HepG2 (cell line): ENCODE measurements around the gene RASGRP2. TPM values are rescaled to one million over a fixed set of nuclear protein-coding genes. Genes with fewer than 3 reads are reported as not detected.

Source experiments
- ATAC-seq: fragments of 200-7000 bp; cut with Tn5 transposase; 3 replicates; pipeline ENCODE4 v1.9.1; 2020; ENCODE audit warnings: mild to moderate bottlenecking, moderate library complexity
- BruUV-seq: library from RNA; stranded (reverse); fragments of 400-500 nt; replicated peaks from 2 replicates; lab custom pipeline; 2021; lab: Mats Ljungman, UMichigan
- CTCF ChIA-PET: fragments of 300-600 bp; formaldehyde crosslinking; extraction: SDS; loops from one replicate; lab custom pipeline; 2021; ENCODE audit warnings: low total read pairs, inconsistent platforms, low intra/inter-chr PET ratio; lab: Yijun Ruan, JAX
- POLR2A ChIA-PET: fragments of 350-600 bp; sonication (Branson Sonifier 250); formaldehyde crosslinking; loops from one replicate; lab custom pipeline; 2020; ENCODE audit warnings: antibody characterized with exemption, inconsistent platforms; lab: Yijun Ruan, JAX
- DNase-seq: peaks from one replicate; pipeline ENCODE4 v3.0.0-alpha.2; 2015; ENCODE audit warnings: low spot score
- FAIRE-seq: peaks from 3 replicates; lab custom pipeline; 2011; peaks lifted over from hg19 to GRCh38; lab: Jason Lieb, UNC
- H2AFZ ChIP-seq: one replicate; pipeline ENCODE4 v1.6.1; 2011; ENCODE audit warnings: low read length, inconsistent platforms
- H3K27ac ChIP-seq: fragments of 300-600 bp; 3 replicates; pipeline ENCODE4 v1.8.0; 2011; ENCODE audit warnings: mixed run types, mild to moderate bottlenecking, mixed read lengths, low read length, inconsistent platforms; ENCODE audit not compliant: insufficient read depth; ENCODE audit errors: extremely low read length
- H3K27me3 ChIP-seq, 2 experiments: fragments of 200-600 bp in 1 of 2; 2 replicates in 1 of 2; 3 replicates in 1 of 2; pipeline versions ENCODE4 v1.6.0 to v1.8.0; 2011; ENCODE audit warnings: low read length in 2 of 2, mild to moderate bottlenecking in 2 of 2, moderate library complexity in 2 of 2, inconsistent platforms in 1 of 2; ENCODE audit not compliant: insufficient read depth in 2 of 2, control insufficient read depth in 1 of 2
- H3K36me3 ChIP-seq, 2 experiments: fragments of 200-600 bp in 1 of 2; replicated peaks in 1 of 2; 2 replicates in 1 of 2; 3 replicates in 1 of 2; pipeline versions ENCODE4 v1.5.1 to v1.8.0; 2011; ENCODE audit warnings: low read length in 2 of 2, inconsistent platforms in 1 of 2; ENCODE audit not compliant: insufficient read depth in 2 of 2, control insufficient read depth in 1 of 2
- H3K4me1 ChIP-seq: 2 replicates; pipeline ENCODE4 v1.5.1; 2012; ENCODE audit warnings: low read length, inconsistent platforms; ENCODE audit not compliant: insufficient read depth
- H3K4me2 ChIP-seq: 2 replicates; pipeline ENCODE4 v1.6.0; 2011; ENCODE audit warnings: low read depth, low read length, inconsistent platforms
- H3K4me3 ChIP-seq, 3 experiments: fragments of 200-600 bp in 1 of 3; sonication (generic), shearing (Covaris generic) in 1 of 3; replicated peaks in 1 of 3; 2 replicates each; pipeline ENCODE4 v1.5.1; 2011 to 2016; ENCODE audit warnings: low read length in 3 of 3, inconsistent platforms in 2 of 3, low read depth in 2 of 3, mild to moderate bottlenecking in 2 of 3, control low read depth in 1 of 3, mixed read lengths in 1 of 3; ENCODE audit not compliant: insufficient read depth in 1 of 3
- H3K79me2 ChIP-seq: one replicate; pipeline ENCODE4 v1.6.1; 2011; ENCODE audit warnings: low read length, inconsistent platforms; ENCODE audit not compliant: insufficient read depth
- H3K9ac ChIP-seq: 2 replicates; pipeline ENCODE4 v1.6.0; 2011; ENCODE audit warnings: mild to moderate bottlenecking, low read depth, low read length, inconsistent platforms; ENCODE audit not compliant: insufficient read depth
- H3K9me3 ChIP-seq: 2 replicates; pipeline ENCODE4 v1.5.1; 2012; ENCODE audit warnings: mild to moderate bottlenecking, low read length
- H4K20me1 ChIP-seq: 2 replicates; pipeline ENCODE4 v1.6.0; 2011; ENCODE audit warnings: inconsistent platforms, mild to moderate bottlenecking, low read length, moderate library complexity; ENCODE audit not compliant: insufficient read depth
- AGO2 ChIP-seq: fragments of 200-400 bp; formaldehyde crosslinking; optimal IDR thresholded peaks from 2 replicates; pipeline ENCODE3; 2017; ENCODE audit warnings: mild to moderate bottlenecking, low read depth, low read length, moderate library complexity
- ATF1 ChIP-seq: IDR thresholded peaks from 2 replicates; pipeline ENCODE4 v1.6.1; 2016; ENCODE audit warnings: mild to moderate bottlenecking, control low read depth
- GZF1 ChIP-seq: sonication (generic); formaldehyde crosslinking; IDR thresholded peaks from 2 replicates; pipeline ENCODE4 v1.5.1; 2020; ENCODE audit warnings: mild to moderate bottlenecking, missing genetic modification reagents
- HMG20B ChIP-seq: conservative IDR thresholded peaks from 2 replicates; pipeline ENCODE4 v1.6.1; 2016; ENCODE audit warnings: missing genetic modification reagents, missing compliant biosample characterization
- MXI1 ChIP-seq: IDR thresholded peaks from 3 replicates; pipeline ENCODE4 v1.6.1; 2012; ENCODE audit warnings: low read depth, low read length, inconsistent platforms, borderline replicate concordance
- POLR2G ChIP-seq: fragments of 200-400 bp; formaldehyde crosslinking; IDR thresholded peaks from 2 replicates; pipeline ENCODE4 v1.6.1; 2018; ENCODE audit warnings: mild to moderate bottlenecking, low read depth, low read length, moderate library complexity
- PRPF4 ChIP-seq: fragments of 200-400 bp; formaldehyde crosslinking; IDR thresholded peaks from 2 replicates; pipeline ENCODE4 v1.6.1; 2016; ENCODE audit warnings: low read length, low read depth; ENCODE audit not compliant: poor library complexity, severe bottlenecking
- RBFOX2 ChIP-seq: fragments of 200-400 bp; formaldehyde crosslinking; IDR thresholded peaks from 2 replicates; pipeline ENCODE4 v1.6.1; 2017; ENCODE audit warnings: low read depth, mild to moderate bottlenecking, low read length
- RBM22 ChIP-seq: fragments of 200-400 bp; formaldehyde crosslinking; optimal IDR thresholded peaks from 2 replicates; pipeline ENCODE3; 2017; ENCODE audit warnings: mild to moderate bottlenecking, low read length, moderate library complexity
- STAG1 ChIP-seq: sonication (generic); formaldehyde crosslinking; IDR thresholded peaks from 2 replicates; pipeline ENCODE4 v1.4.0; 2020; ENCODE audit warnings: missing genetic modification reagents
- TBX2 ChIP-seq: sonication (generic); formaldehyde crosslinking; IDR thresholded peaks from 2 replicates; pipeline ENCODE4 v1.5.0; 2020; ENCODE audit warnings: missing genetic modification reagents, mild to moderate bottlenecking, borderline replicate concordance
- ZBTB38 ChIP-seq: sonication (generic); formaldehyde crosslinking; IDR thresholded peaks from 2 replicates; pipeline ENCODE4 v1.5.1; 2020; ENCODE audit warnings: mild to moderate bottlenecking, missing genetic modification reagents
- ZNF333 ChIP-seq: sonication (generic); formaldehyde crosslinking; IDR thresholded peaks from 2 replicates; pipeline ENCODE4 v1.4.0; 2020; ENCODE audit warnings: mild to moderate bottlenecking, missing genetic modification reagents, borderline replicate concordance
- ZNF567 ChIP-seq: sonication (generic); formaldehyde crosslinking; IDR thresholded peaks from 2 replicates; pipeline ENCODE4 v1.8.1; 2023; ENCODE audit warnings: mild to moderate bottlenecking, missing genetic modification reagents, borderline replicate concordance
- ZNF768 ChIP-seq: sonication (generic); formaldehyde crosslinking; IDR thresholded peaks from 2 replicates; pipeline ENCODE4 v1.4.0; 2020; ENCODE audit warnings: missing genetic modification reagents
- WGBS: methylation state at CpG from one replicate; pipeline ENCODE4 v1.1.6; 2017; ENCODE audit warnings: low lambda C conversion rate; 5-methylcytosine and 5-hydroxymethylcytosine counted together
- in situ Hi-C: cut with HindIII; loops from 2 replicates; pipeline ENCODE4 v1.10.0; 2017; ENCODE audit warnings: low pct_unique_long_range_greater_than_20kb; ENCODE audit not compliant: extremely low pct_ligation_motif_present
- intact Hi-C: fragments of 100-400 bp; cut with micrococcal nuclease; formaldehyde crosslinking; loops from one replicate; pipeline ENCODE4 v1.10.0; 2022; ENCODE audit not compliant: unreplicated experiment
- polyA plus RNA-seq, 8 experiments: library from polyadenylated mRNA; depleted of rRNA in 3 of 8; stranded (reverse) in 7 of 8; unstranded in 1 of 8; fragments of >200 nt; fragmentation: Illumina TruSeq in 4 of 8; extraction: Trizol in 4 of 8; gene quantifications; 2 replicates each; pipeline versions ENCODE4 v1.2.1 to v1.2.3, GENCODE V29; 2011 to 2016; ENCODE audit warnings: low read depth in 4 of 8, missing spikeins in 1 of 8, mixed read lengths in 1 of 8; ENCODE audit not compliant: insufficient read depth in 1 of 8
- total RNA-seq, 5 experiments: library from RNA; depleted of rRNA; stranded (reverse); fragments of >200 nt; fragmentation: Illumina TruSeq; extraction: Trizol; gene quantifications; 2 replicates each; pipeline ENCODE4 v1.2.3, GENCODE V29; 2016; ENCODE audit warnings: low read depth in 1 of 5

Gene RASGRP2
- total and polyA plus RNA-seq, 2 of the 13 experiments (the other 11 are each of a cell fraction or from before 2014, with no cell fraction given) = 0.61 TPM; not detected in 1

DNA sequence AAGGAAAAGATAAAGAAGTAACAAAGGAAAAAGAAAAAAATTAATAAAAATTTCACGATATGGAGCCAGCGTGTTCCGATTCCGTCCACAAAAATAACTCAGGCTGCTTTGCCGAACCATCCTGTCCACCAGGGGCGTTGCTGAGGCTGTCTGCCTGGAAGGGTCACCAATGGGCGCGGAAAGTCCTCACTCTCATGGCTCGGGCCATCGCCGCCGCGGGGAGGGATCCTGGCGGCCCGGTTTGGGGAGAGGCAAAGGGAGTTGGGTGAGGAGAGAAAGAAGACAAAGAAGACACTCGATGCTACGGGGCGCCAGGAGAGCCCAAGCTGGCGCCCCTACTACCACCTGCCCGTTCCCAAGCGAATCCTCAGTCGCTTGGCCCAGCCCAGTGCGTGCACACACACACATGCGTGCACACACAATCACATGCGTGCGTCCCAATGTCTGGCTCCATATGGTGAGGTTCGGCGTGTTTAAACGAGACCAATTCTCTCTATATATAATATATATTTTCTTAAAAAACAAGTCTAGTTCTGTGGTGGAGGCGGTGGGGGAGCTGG lies 21.4 kb upstream of the RASGRP2 start:
- Histone ChIP-seq H3K36me3 (peaks cover 47 to 69% of the 10 kb centered on the region in 2 experiments), H2AFZ (no peak overlapping the region), H3K4me3 (no peak overlapping the region), H3K4me1 (peaks cover 6% of the 10 kb centered on the region), H4K20me1 (peaks cover 73% of the 10 kb centered on the region), H3K79me2 (peaks cover 4% of the 10 kb centered on the region), H3K9ac (no peak overlapping the region), H3K9me3 (no peaks in the 10 kb centered on the region), H3K4me2 (no peak overlapping the region)
- ChIA-PET POLR2A (interaction anchor here (0.7 to 3.8 kb wide), 4 partner anchors 9 to 714 kb away, joined by 3 to 23 read pairs (median 3); partner anchors contain the start of gene SF1), CTCF (no interaction called here)
- in situ Hi-C loops = no loop called here
- no TSS peak for BruUV-seq
- no peak for ATAC-seq
- no peak for FAIRE-seq
- 97% methylated on average over 30 of the region's 30 CpGs for WGBS
- DNase-seq = no peak
- intact Hi-C loops = no loop called here
- TF ChIP-seq POLR2G (peak; percentile 28; the same call in 1 of the 2 replicates), ZBTB38 (peak; percentile 47; the same call in 1 of the 2 replicates), AGO2 (peak; percentile 95), RBFOX2 (peak; percentile 64), STAG1 (CRISPR knock-in tag) (no peak), MXI1 (no peak), ATF1 (CRISPR knock-in tag) (no peak), ZNF333 (no peak), PRPF4 (peak; percentile 67), RBM22 (peak; percentile 82), HMG20B (no peak), ZNF768 (CRISPR knock-in tag) (peak; percentile 19; the same call in 1 of the 2 replicates), TBX2 (CRISPR knock-in tag) (no peak), ZNF567 (CRISPR knock-in tag) (no peak), GZF1 (CRISPR knock-in tag) (no peak)
- TF ChIP-seq, all 625 proteins: peak for 7
- Histone ChIP-seq H3K27me3 (no peaks in the 10 kb centered on the region), H3K27ac (no peak overlapping the region)
